Panc1 (cell line): ENCODE data around the gene PHF13. TPM values are rescaled to one million over a fixed set of nuclear protein-coding genes. Genes with fewer than 3 reads are reported as not detected.

Source experiments
- ATAC-seq: fragments of 200-7000 bp; cut with Tn5 transposase; 2 replicates; pipeline ENCODE4 v1.9.1; 2020; ENCODE audit warnings: mild to moderate bottlenecking, moderate library complexity
- BruUV-seq: library from RNA; stranded (reverse); fragments of 400-500 nt; replicated peaks from 2 replicates; lab custom pipeline; 2021; lab: Mats Ljungman, UMichigan
- CTCF ChIA-PET: fragments of 300-600 bp; sonication (Branson Sonifier 250); formaldehyde crosslinking; loops from one replicate; lab custom pipeline; 2022; ENCODE audit warnings: antibody characterized with exemption; lab: Charles Lee
- POLR2A ChIA-PET: fragments of 300-600 bp; sonication (Branson Sonifier 250); formaldehyde crosslinking; loops from one replicate; lab custom pipeline; 2022; ENCODE audit warnings: antibody characterized with exemption; lab: Charles Lee
- DNase-seq: peaks from one replicate; pipeline ENCODE4 v3.0.0-alpha.2; 2010; ENCODE audit warnings: low read depth, low spot score
- H3K27ac ChIP-seq: 2 replicates; pipeline ENCODE4 v1.5.1; 2011; ENCODE audit warnings: mild to moderate bottlenecking, low read length, inconsistent platforms
- H3K27me3 ChIP-seq: fragments of 200-500 bp; sonication (Bioruptor generic); 2 replicates; pipeline ENCODE4 v1.6.0; 2014; ENCODE audit warnings: low read length, inconsistent platforms; ENCODE audit not compliant: control insufficient read depth, insufficient read depth
- H3K36me3 ChIP-seq: fragments of 200-500 bp; sonication (Bioruptor generic); 2 replicates; pipeline ENCODE4 v1.5.1; 2014; ENCODE audit warnings: inconsistent platforms, mild to moderate bottlenecking, low read length, moderate library complexity; ENCODE audit not compliant: control insufficient read depth, insufficient read depth
- H3K4me1 ChIP-seq: 2 replicates; pipeline ENCODE4 v1.5.1; 2011; ENCODE audit warnings: inconsistent platforms, mild to moderate bottlenecking, low read length, moderate library complexity; ENCODE audit not compliant: control insufficient read depth, insufficient read depth
- H3K4me3 ChIP-seq, 2 experiments: 2 replicates each; pipeline ENCODE4 v1.5.1; 2011 to 2012; ENCODE audit warnings: low read depth in 2 of 2, low read length in 2 of 2, mild to moderate bottlenecking in 2 of 2, inconsistent platforms in 1 of 2, moderate library complexity in 1 of 2
- H3K9me3 ChIP-seq: fragments of 200-500 bp; sonication (Bioruptor generic); 2 replicates; pipeline ENCODE4 v1.5.1; 2014; ENCODE audit warnings: low read depth, mild to moderate bottlenecking, inconsistent platforms, low read length, moderate library complexity; ENCODE audit not compliant: control insufficient read depth, insufficient read depth
- CTCF ChIP-seq: fragments of 450-650 bp; IDR thresholded peaks from 2 replicates; pipeline ENCODE4 v1.5.1; 2017; ENCODE audit warnings: mild to moderate bottlenecking
- POLR2AphosphoS5 ChIP-seq: IDR thresholded peaks from 2 replicates; pipeline ENCODE4 v1.6.1; 2012; ENCODE audit warnings: mild to moderate bottlenecking, low read depth, low read length, moderate library complexity
- REST ChIP-seq, 2 experiments: IDR thresholded peaks; 2 replicates each; pipeline ENCODE4 v1.6.1; 2011 to 2012; ENCODE audit warnings: low read depth in 2 of 2, control low read depth in 1 of 2, low read length in 1 of 2, mild to moderate bottlenecking in 1 of 2, moderate library complexity in 1 of 2; ENCODE audit not compliant: insufficient read depth in 1 of 2
- SIN3A ChIP-seq: IDR thresholded peaks from 2 replicates; pipeline ENCODE4 v1.6.1; 2012; ENCODE audit warnings: low read depth, mild to moderate bottlenecking, low read length, moderate library complexity, borderline replicate concordance; ENCODE audit not compliant: insufficient read depth
- TCF7L2 ChIP-seq: IDR thresholded peaks from 2 replicates; pipeline ENCODE4 v1.6.1; 2011; ENCODE audit warnings: mild to moderate bottlenecking, low read depth, low read length, inconsistent platforms
- in situ Hi-C: cut with HindIII; loops from 2 replicates; pipeline ENCODE4 v1.10.0; 2016; ENCODE audit warnings: low sequenced_read_pairs, low pct_unique_long_range_greater_than_20kb
- intact Hi-C: fragments of 100-400 bp; cut with micrococcal nuclease; formaldehyde crosslinking; loops from one replicate; pipeline ENCODE4 v1.10.0; 2022; ENCODE audit not compliant: unreplicated experiment
- total RNA-seq: library from RNA; stranded (reverse); gene quantifications from one replicate; pipeline ENCODE4 v1.2.1, GENCODE V29; 2021; ENCODE audit not compliant: unreplicated experiment

Gene PHF13
- total RNA-seq, 1 experiment from 2014 or later = 41.8 TPM

GRCh38 chr1:6651909-6652308 is 38.4 kb downstream of the PHF13 start:
- H3K27me3 ChIP-seq = no peaks in the 10 kb centered on the region
- H3K4me1 ChIP-seq = no peaks in the 10 kb centered on the region
- peaks cover 10% of the 10 kb centered on the region for H3K36me3 ChIP-seq
- ChIA-PET CTCF (no interaction called here), POLR2A (no interaction called here)
- intact Hi-C loops (no loop called here), in situ Hi-C loops (no loop called here)
- DNase-seq = no peak
- no peaks in the 10 kb centered on the region for H3K9me3 ChIP-seq
- ATAC-seq = no peak
- no peak for TF ChIP-seq CTCF
- H3K27ac ChIP-seq = no peak overlapping the region
- BruUV-seq = no TSS peak
- H3K4me3 ChIP-seq = no peak overlapping the region

- DNase-seq = no peak
- intact Hi-C loops (no loop called here), in situ Hi-C loops (no loop called here)
- H3K27ac ChIP-seq = no peak overlapping the region
- no peaks in the 10 kb centered on the region for H3K4me1 ChIP-seq
- H3K36me3 ChIP-seq = peaks cover 10% of the 10 kb centered on the region
- H3K9me3 ChIP-seq = no peaks in the 10 kb centered on the region
- ChIA-PET CTCF (no interaction called here), POLR2A (no interaction called here)
- no peak overlapping the region for H3K4me3 ChIP-seq
- BruUV-seq = no TSS peak
- no peaks in the 10 kb centered on the region for H3K27me3 ChIP-seq
- ATAC-seq = no peak
- TF ChIP-seq SIN3A (no peak), CTCF (no peak), REST (IDR thresholded peaks at IDR 0.05; ENCODE audit: insufficient read depth in 1 of 2, low read depth in 2 of 2, low read length in 1 of 2) (no peak), POLR2AphosphoS5 (no peak), TCF7L2 (no peak)
These were observed 39.5 kb downstream of the PHF13 start for GRCh38 chr1:6652986-6653385.
